Activated naive CD4-positive, alpha-beta T cell treated with anti-CD3 and anti-CD28 coated beads for 36 hours (primary cell): ENCODE measurements around the gene PIGT. TPM values are rescaled to one million over a fixed set of nuclear protein-coding genes. Genes with fewer than 3 reads are reported as not detected.

Experiments
- CTCF ChIA-PET: fragments of 350-600 bp; sonication (Branson Sonifier 250); formaldehyde crosslinking; loops from one replicate; lab custom pipeline; 2021; ENCODE audit warnings: antibody characterized with exemption; lab: Charles Lee
- DNase-seq: peaks from one replicate; pipeline ENCODE4 v3.0.0-alpha.2; 2020
- H3K27ac Mint-ChIP-seq: one replicate; pipeline ENCODE4 v1.8.0; 2021; ENCODE audit warnings: mild to moderate bottlenecking, mixed read lengths
- H3K27me3 Mint-ChIP-seq: one replicate; pipeline ENCODE4 v1.8.0; 2021; ENCODE audit warnings: low read depth, mixed read lengths
- H3K36me3 Mint-ChIP-seq: one replicate; pipeline ENCODE4 v1.8.0; 2021; ENCODE audit warnings: low read depth, mixed read lengths
- H3K4me1 Mint-ChIP-seq: one replicate; pipeline ENCODE4 v1.8.0; 2021; ENCODE audit warnings: low read depth, mixed read lengths
- H3K4me3 Mint-ChIP-seq: one replicate; pipeline ENCODE4 v1.8.0; 2021; ENCODE audit warnings: mild to moderate bottlenecking, moderate library complexity, mixed read lengths
- H3K9me3 Mint-ChIP-seq: one replicate; pipeline ENCODE4 v1.8.0; 2021; ENCODE audit warnings: mixed read lengths
- intact Hi-C: fragments of 100-400 bp; cut with micrococcal nuclease; formaldehyde crosslinking; loops from one replicate; pipeline ENCODE4 v1.15.1; 2023
- total RNA-seq, 2 experiments: library from RNA; stranded (reverse); gene quantifications; one replicate each; pipeline ENCODE4 v1.2.3, GENCODE V29; 2021

PIGT gene
- total RNA-seq, 2 experiments from 2014 or later = 37.7 to 43.8 TPM

DNA sequence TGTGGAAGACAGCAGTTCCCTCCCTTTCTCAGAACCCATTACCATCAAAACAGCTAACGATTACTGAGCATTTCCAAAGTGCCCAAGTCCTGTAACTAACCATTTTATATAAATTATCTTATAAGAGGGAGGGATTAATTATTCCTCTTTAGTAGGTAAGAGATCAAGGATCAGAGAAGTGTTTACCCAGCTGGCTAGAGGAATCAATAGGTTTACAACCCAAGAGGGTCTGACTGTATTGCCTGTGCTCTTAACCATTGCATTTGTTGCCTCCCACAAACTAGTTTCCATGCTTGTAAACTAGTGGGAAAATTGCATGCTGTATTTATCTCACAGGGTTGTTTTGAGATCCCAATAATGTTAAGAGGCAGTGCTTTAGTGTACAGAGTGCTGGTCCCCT lies 11.5 kb upstream of the PIGT start:
- peak overlapping the region; percentile 55 for H3K4me3 Mint-ChIP-seq
- peaks cover 23% of the 10 kb centered on the region for H3K9me3 Mint-ChIP-seq
- H3K4me1 Mint-ChIP-seq = peaks cover 30% of the 10 kb centered on the region
- H3K27me3 Mint-ChIP-seq = peaks cover 5% of the 10 kb centered on the region
- H3K27ac Mint-ChIP-seq = no peak overlapping the region
- H3K36me3 Mint-ChIP-seq = peaks cover 28% of the 10 kb centered on the region
- intact Hi-C loops = no loop called here
- DNase-seq = no peak
- CTCF ChIA-PET = interaction anchor here (1.0 to 2.3 kb wide), 3 partner anchors 31 to 46 kb away, joined by 3 to 7 read pairs (median 6); no protein-coding TSS in a partner anchor

DNA sequence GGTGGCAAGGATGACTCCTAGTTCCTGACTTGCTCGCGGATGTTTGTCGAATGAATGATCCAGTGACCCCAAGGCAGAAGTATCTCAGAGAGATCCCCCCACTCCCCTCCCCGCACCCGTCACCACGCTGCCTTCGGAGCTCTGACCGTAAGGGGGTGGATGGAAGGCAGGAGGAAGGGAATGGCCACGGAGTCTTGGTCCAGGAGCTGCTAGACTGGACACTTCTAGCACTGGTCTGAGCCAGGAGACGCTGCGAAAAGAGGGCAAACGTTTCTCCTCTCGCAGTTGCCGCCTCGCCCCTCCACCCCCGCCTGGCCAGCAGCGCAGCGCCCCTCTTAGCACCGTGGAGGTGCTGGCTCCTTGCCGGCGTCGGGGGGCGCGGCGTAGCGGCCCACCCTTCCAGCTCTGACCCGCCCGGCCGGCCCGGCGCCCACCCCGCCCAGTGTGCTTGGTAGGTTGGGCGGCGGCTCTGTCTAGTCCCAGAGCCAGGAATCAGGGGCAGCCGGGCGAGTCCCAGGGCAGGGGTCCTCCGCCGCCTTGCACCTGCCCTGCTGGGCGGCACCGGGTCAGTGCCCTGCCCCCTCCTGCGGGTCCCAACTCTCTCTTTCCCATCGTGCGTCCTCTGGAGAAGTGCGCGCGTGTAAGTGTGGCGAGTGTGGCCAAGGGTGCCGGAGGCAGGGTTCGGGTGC lies 10.2 kb upstream of the PIGT start:
- CTCF ChIA-PET = interaction anchor here (0.7 kb wide), 1 partner anchor 27 kb away, joined by 3 read pairs; no protein-coding TSS in a partner anchor
- H3K27ac Mint-ChIP-seq = peak overlapping the region; percentile 59
- peak; percentile 24 for DNase-seq
- peaks cover 5% of the 10 kb centered on the region for H3K27me3 Mint-ChIP-seq
- peaks cover 11% of the 10 kb centered on the region for H3K9me3 Mint-ChIP-seq
- peaks cover 31% of the 10 kb centered on the region for H3K4me1 Mint-ChIP-seq
- intact Hi-C loops = loop anchor here (1.0 kb wide), 1 partner anchor 42 kb away; the partner anchor contains the start of gene SYS1
- peak overlapping the region; percentile 75 for H3K4me3 Mint-ChIP-seq
- peaks cover 21% of the 10 kb centered on the region for H3K36me3 Mint-ChIP-seq

DNA sequence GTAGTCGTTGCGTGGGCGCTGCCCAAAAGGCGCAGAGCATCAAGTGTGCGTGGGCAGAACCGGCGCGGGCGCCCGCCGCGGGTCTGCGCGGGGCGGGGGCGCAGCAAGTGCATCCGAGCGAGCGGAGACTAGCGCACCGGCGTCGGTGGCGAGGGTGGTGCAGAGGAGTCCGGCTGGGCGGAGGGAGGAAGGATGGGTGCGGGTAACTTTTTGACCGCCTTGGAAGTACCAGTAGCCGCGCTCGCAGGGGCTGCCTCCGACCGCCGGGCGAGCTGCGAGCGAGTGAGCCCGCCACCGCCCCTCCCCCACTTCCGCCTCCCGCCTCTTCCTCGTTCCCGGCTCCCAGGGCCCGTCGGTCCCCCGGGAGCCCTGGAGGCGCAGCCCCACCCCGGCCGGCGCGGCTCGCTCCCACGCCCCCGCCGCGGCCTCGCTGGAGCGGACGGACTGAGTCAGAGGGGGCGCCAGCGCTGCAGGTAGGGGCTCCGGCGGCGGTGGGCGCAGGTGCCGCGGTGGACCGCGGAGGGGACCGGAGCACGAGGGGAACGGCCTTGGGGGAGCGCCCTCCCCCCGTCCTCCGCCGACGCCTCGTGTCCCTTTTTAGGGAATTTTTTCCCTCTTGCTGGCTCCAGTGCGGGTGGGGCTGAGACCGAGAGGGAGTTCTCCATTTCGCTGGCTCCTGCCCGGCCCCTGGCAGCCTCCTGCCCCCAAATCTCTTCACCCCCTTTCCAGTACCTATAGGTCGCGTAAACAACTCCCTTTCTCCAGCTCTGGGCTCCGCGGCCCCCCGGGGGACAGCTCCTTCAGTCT lies 9.5 kb upstream of the PIGT start:
- Mint-ChIP-seq H3K27me3 (peaks cover 5% of the 10 kb centered on the region), H3K36me3 (peaks cover 23% of the 10 kb centered on the region), H3K4me1 (peaks cover 30% of the 10 kb centered on the region), H3K27ac (peak overlapping the region; percentile 70), H3K9me3 (peaks cover 7% of the 10 kb centered on the region), H3K4me3 (peak overlapping the region; percentile 83)
- intact Hi-C loops = loop anchor here (1.0 kb wide), 2 partner anchors 9 to 43 kb away; partner anchors contain the start of gene SYS1
- CTCF ChIA-PET = interaction anchor here (0.8 to 2.0 kb wide), 6 partner anchors 30 to 112 kb away, joined by 3 to 9 read pairs (median 6); partner anchors contain the start of gene SYS1
- DNase-seq = peak; percentile 59

DNA sequence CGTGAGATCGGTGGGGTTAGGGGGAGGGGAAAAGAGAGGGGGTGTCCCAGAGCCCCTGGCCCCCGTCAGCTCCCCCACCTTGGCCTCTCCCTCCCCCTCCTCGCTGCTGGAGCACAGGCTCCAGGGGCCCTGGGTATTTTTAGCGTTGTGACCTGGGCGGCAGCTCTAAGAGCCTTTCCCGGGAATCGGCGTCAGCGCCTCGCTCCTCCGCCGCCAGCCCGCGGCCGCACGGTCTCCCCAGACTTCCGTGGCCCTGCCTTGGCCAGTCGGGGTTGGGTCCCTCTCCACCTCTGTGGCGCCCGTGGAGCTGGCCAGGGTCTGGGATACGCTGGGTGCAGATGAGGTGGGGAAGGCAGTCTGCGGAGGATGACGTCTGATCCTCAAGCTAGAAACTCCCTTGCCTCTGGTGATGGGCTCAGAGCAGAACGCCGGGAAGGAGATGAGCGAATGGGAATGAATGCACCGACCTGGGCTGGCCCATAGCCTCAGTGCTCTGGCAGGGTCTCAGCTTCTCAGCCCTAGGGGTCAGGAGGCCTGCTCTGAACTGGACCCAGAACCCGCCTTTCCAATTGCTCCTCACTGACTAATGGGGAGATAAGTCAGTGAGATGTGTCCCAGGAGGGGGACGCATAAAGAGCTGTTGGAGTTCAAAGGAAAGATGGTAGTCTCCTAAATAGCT lies 8.7 kb upstream of the PIGT start:
- H3K9me3 Mint-ChIP-seq = no peaks in the 10 kb centered on the region
- H3K4me1 Mint-ChIP-seq = peaks cover 22% of the 10 kb centered on the region
- CTCF ChIA-PET = interaction anchor here (0.5 to 2.0 kb wide), 8 partner anchors 20 to 458 kb away, joined by 3 to 9 read pairs (median 4); partner anchors contain the start of gene SYS1
- DNase-seq = peak; percentile 24
- H3K27ac Mint-ChIP-seq = peak overlapping the region; percentile 70
- H3K36me3 Mint-ChIP-seq = peaks cover 17% of the 10 kb centered on the region
- intact Hi-C loops = loop anchor here (1.0 kb wide), 1 partner anchor 8 kb away; no protein-coding TSS in a partner anchor
- H3K4me3 Mint-ChIP-seq = peak overlapping the region; percentile 83
- peaks cover 5% of the 10 kb centered on the region for H3K27me3 Mint-ChIP-seq

DNA sequence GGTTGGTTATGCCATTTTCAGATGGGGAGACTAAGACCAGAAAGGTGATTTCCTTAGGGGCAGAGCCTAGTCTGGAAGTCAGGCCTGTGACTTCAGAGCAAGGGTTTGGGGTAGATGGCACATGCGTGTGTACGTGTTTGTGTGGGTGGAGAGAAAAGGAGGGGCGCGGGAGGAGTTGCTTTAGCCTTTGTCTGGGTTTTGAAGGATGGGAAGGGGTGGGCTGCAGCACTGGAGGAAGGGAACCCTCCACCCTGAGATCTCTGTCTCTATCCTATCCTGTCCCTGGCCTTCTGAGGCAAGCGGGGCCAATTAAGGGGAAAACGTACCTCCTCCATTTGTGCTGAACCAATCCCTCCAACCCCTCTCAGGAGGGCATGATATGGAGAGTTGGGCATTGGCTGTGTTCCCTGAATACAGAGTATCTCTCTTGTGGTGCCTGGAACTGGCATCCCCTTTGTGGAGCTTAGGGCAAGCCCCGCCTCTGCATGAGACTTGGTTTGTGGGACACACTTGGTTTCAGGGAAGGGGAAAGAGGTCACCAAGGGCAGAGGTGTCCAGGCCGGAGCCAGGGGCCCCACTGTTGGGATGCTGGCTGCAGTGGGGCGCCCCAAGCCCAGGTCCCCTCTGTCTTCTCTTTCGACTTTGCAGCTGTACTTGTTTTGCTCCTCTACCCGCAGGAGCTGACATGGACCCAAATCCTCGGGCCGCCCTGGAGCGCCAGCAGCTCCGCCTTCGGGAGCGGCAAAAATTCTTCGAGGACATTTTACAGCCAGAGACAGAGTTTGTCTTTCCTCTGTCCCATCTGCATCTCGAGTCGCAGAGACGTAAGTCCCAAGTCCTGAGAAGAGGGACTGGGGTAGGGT lies 7.9 kb upstream of the PIGT start, which contains the start of gene DBNDD2:
DBNDD2 (plus strand) TSS at position 507 of the 863 bp plus-strand sequence; CDS start at position 686, 179 bp downstream.
- Mint-ChIP-seq H3K27me3 (peaks cover 5% of the 10 kb centered on the region), H3K9me3 (no peaks in the 10 kb centered on the region), H3K36me3 (peaks cover 15% of the 10 kb centered on the region), H3K27ac (peak within 1 kb of the TSS; percentile 70), H3K4me3 (peak within 1 kb of the TSS; percentile 83), H3K4me1 (peaks cover 22% of the 10 kb centered on the region)
- CTCF ChIA-PET = interaction anchor here (0.5 to 2.0 kb wide), 6 partner anchors 20 to 457 kb away, joined by 3 to 9 read pairs (median 4); partner anchors contain the start of gene SYS1
- intact Hi-C loops = loop anchor here (1.0 kb wide), 1 partner anchor 7 kb away; no protein-coding TSS in a partner anchor
- DNase-seq = peak; percentile 63

DNA sequence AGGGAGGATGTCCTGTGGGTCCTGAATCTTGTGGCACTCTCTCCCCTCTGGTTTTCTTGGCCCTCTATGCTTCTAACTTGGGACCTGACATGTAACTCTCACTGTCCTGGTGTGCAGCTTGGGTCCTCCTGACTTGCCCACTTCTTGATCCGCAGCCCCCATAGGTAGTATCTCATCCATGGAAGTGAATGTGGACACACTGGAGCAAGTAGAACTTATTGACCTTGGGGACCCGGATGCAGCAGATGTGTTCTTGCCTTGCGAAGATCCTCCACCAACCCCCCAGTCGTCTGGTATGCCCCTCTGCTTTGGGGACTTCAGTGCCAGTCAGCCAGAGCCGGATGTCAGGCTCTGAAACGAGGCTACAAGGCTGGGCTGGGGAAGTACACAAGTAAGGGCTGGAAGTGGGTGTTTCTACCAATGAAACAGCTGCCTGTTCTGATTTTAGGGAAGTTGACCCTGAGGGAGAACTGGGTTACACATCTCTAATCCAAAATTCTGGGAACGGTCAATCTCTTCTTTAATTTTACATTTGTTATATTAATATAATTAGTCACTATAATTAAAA lies 7.2 kb upstream of the PIGT start:
- CTCF ChIA-PET = no interaction called here
- H3K27me3 Mint-ChIP-seq = peaks cover 5% of the 10 kb centered on the region
- H3K27ac Mint-ChIP-seq = no peak overlapping the region
- intact Hi-C loops = no loop called here
- peaks cover 25% of the 10 kb centered on the region for H3K4me1 Mint-ChIP-seq
- H3K36me3 Mint-ChIP-seq = peaks cover 15% of the 10 kb centered on the region
- peak; percentile 19 for DNase-seq
- peak overlapping the region; percentile 21 for H3K4me3 Mint-ChIP-seq
- no peaks in the 10 kb centered on the region for H3K9me3 Mint-ChIP-seq

DNA sequence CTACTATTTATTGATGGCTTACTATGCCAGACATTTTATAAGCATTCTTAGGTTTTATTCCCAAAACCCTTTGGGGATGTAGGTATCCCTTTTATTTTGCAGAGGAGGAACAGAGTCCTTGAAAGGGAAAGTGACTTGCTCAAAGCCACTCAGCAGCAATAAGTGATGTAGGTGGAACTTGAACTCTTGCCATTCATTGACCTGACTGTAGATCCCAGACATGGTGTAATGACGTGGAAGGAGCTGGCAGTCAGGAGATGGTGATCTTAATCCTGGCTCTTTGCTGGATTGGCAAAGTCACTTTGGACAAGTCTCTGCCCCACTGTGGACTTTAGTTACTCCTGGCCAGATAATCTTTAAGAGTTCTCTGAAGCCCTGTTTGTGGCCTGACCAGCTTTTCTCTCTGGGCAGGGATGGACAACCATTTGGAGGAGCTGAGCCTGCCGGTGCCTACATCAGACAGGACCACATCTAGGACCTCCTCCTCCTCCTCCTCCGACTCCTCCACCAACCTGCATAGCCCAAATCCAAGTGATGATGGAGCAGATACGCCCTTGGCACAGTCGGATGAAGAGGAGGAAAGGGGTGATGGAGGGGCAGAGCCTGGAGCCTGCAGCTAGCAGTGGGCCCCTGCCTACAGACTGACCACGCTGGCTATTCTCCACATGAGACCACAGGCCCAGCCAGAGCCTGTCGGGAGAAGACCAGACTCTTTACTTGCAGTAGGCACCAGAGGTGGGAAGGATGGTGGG lies 6.2 kb upstream of the PIGT start:
- Mint-ChIP-seq H3K4me1 (peaks cover 29% of the 10 kb centered on the region), H3K27me3 (peaks cover 4% of the 10 kb centered on the region), H3K27ac (peak overlapping the region; percentile 43), H3K4me3 (no peak overlapping the region), H3K36me3 (peaks cover 15% of the 10 kb centered on the region), H3K9me3 (no peaks in the 10 kb centered on the region)
- no peak for DNase-seq
- intact Hi-C loops = no loop called here
- CTCF ChIA-PET = no interaction called here

DNA sequence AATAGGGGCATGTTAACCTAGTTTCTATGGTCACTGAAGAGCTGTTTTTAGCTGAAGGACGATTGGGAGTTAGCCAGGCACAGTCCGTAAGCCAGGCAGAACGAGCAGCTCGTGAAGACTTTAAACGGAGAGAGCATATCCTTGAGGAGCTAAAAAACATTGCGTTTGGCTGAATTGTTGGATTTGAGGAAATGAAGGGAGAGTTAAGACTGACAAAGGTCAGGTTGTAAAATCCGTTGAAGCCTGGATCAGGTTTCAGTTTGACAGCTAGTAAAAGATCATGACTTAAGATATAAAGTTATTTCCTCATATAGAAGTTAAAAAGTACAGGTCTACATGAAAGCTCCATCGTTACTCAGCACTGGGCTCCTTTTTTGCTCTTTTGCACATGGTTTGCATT lies 5.1 kb upstream of the PIGT start:
- no peak overlapping the region for H3K27ac Mint-ChIP-seq
- no peak for DNase-seq
- no peak overlapping the region for H3K4me3 Mint-ChIP-seq
- H3K4me1 Mint-ChIP-seq = peaks cover 34% of the 10 kb centered on the region
- peaks cover 15% of the 10 kb centered on the region for H3K36me3 Mint-ChIP-seq
- CTCF ChIA-PET = interaction anchor here (0.5 to 1.0 kb wide), 2 partner anchors 25 to 50 kb away, joined by 3 to 4 read pairs; no protein-coding TSS in a partner anchor
- intact Hi-C loops = no loop called here
- H3K9me3 Mint-ChIP-seq = no peaks in the 10 kb centered on the region
- H3K27me3 Mint-ChIP-seq = no peaks in the 10 kb centered on the region

DNA sequence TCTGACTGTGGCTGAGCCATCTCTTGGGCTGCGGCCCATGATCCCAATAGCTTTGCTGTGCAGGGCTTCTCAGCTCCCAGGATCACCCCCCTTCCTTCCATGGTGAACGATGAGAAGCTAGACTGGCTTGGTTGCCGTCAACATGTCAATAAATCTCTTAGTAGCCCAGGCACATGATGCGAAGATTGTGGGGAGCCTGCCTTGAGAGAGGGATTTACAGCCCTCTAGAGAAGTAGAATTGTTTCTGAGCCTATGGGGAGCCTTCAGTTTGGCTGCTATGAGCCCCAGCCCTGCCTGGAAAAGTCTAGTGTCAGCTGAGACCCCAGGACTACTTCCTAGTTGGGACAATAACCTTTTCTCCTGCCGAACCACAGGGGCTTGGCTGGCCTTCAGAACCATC lies 3.3 kb upstream of the PIGT start:
- peaks cover 15% of the 10 kb centered on the region for H3K36me3 Mint-ChIP-seq
- no peaks in the 10 kb centered on the region for H3K9me3 Mint-ChIP-seq
- H3K4me3 Mint-ChIP-seq = no peak overlapping the region
- peaks cover 38% of the 10 kb centered on the region for H3K4me1 Mint-ChIP-seq
- intact Hi-C loops = no loop called here
- no peak for DNase-seq
- CTCF ChIA-PET = interaction anchor here (0.8 to 2.5 kb wide), 5 partner anchors 24 to 92 kb away, joined by 3 to 12 read pairs (median 4); no protein-coding TSS in a partner anchor
- H3K27ac Mint-ChIP-seq = no peak overlapping the region
- H3K27me3 Mint-ChIP-seq = no peaks in the 10 kb centered on the region

DNA sequence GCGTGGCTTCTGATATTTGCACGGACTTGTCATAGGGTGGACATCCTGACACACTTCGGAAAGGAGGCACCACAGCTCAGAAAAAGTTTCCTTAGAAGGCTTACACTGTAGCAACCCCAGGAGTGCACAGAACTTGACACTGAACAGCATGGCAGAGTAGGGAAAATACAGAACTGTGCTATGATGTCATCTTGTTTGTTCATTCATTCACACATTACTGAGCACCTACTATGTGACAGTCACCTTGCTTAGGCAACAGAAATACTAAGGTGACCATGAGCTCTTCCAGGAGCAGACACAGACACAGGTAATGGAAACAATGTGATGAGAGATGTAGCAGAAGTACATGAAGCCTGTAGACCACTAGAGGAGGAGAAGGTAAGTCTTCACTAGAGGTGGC lies 2.5 kb upstream of the PIGT start:
- Mint-ChIP-seq H3K27ac (no peak overlapping the region), H3K36me3 (peaks cover 19% of the 10 kb centered on the region), H3K9me3 (no peaks in the 10 kb centered on the region), H3K4me3 (no peak overlapping the region), H3K27me3 (no peaks in the 10 kb centered on the region), H3K4me1 (peaks cover 41% of the 10 kb centered on the region)
- intact Hi-C loops = no loop called here
- DNase-seq = no peak
- CTCF ChIA-PET = interaction anchor here (0.8 to 2.5 kb wide), 6 partner anchors 23 to 93 kb away, joined by 3 to 12 read pairs (median 4); partner anchors contain the start of gene SYS1
